ENCODE measurements around the gene PHEX. TPM values are rescaled to one million over a fixed set of nuclear protein-coding genes. Genes with fewer than 3 reads are reported as not detected.

PHEX gene
- total RNA-seq: 0.45 and 0.50 TPM in 2 replicates

GRCh38 chrX:22032084-22032483 is at the start of gene PHEX:
Gene PHEX, plus strand, starts transcription at chrX:22032325. Its CDS starts 681 bp downstream, at chrX:22033006.

GRCh38 chrX:22272613-22273012 is 240.5 kb downstream of the PHEX start, which contains the start of gene CBLL2:
Gene CBLL2, plus strand, starts transcription at chrX:22272913. Its CDS starts 79 bp downstream, at chrX:22272992.

Other genes starting within 250 kb of the PHEX start
- 6.4 and 7.6 TPM in 2 replicates for gene MBTPS2, start 192.7 kb upstream of the PHEX start, total RNA-seq
- 0.59 and 1.0 TPM in 2 replicates for gene YY2, start 176.3 kb upstream of the PHEX start, total RNA-seq
- gene SMS, start 91.6 kb upstream of the PHEX start, total RNA-seq: 183 and 220 TPM in 2 replicates
- not detected in 2 replicates for gene CBLL2, start 240.6 kb downstream of the PHEX start, total RNA-seq

Data from bronchus fibroblast of lung (primary cell).